ENCODE measurements around the gene MXRA7.
A peak's percentile ranks its signal among the peaks of the same experiment; 100 is the strongest.
"Not testable (repeated sequence)": the region's sequence is repeated elsewhere in the genome, so short reads cannot be mapped to it uniquely, and the experiment has no call there.

Gene MXRA7, protein sequence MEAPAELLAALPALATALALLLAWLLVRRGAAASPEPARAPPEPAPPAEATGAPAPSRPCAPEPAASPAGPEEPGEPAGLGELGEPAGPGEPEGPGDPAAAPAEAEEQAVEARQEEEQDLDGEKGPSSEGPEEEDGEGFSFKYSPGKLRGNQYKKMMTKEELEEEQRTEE

GRCh38 chr17:76710863-76711611, at the start of gene MXRA7:
TSS of gene MXRA7 (minus strand) at chr17:76710965. CDS start at chr17:76710946, 19 bp downstream.
- no peak for DNase-seq

DNA sequence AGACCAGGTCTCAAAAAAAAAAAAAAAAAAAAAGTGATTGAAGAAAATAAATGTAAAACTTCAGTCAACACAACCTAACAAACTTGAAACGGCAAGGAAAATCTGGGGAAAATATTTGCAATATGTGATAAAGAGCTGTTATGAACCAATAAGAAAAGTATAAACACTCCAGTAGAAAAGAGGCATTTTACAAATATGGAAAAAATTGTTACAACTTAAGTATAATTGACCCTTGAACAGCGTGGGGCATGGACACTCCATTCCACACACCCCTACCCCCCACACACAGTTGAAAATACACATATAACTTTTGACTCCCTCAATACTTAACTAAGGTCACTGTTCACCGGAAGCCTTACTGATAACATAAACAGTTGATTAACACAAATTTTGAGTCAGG, 47.8 kb upstream of the MXRA7 start:
- DNase-seq, result no peak

DNA sequence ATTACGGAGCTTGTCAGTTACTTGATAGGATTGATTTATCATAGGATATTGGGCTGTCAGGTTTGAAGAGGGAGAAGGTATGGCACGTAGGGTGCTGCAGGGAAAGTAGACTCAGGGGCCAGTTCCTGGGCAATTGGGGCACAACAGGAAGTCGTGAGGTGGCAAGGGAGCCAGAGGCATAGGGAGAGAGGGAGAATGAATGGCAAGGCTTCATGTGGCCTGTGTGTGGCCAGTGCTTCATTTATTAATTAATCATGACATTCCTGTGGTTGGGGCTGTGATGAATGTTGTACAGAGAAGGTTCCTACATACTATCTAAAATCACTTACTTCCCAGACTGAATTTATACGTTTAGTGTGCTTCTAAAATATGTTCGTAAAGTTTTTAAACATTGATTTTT, 46.5 kb upstream of the MXRA7 start:
- DNase-seq, result no peak

DNA sequence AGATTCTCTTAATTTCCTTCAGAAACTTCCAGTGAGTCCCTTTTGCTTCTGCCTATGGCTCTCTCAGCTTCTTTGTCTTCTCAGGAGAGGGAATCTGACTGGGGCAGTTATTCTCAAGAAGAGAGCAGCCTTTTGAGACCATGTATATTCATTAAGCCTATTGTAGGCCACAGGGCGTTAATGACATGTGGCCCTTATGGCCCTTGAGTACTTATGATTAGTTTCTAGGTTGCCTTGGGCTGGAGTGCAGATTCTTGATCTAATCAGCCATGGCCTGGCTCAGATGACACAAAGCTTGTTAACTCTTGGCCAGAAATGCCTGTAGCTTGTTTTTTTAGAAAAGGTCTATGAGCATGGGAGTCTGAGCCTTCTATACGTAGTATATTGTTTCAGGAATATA, 44.5 kb upstream of the MXRA7 start:
- no peak for DNase-seq

DNA sequence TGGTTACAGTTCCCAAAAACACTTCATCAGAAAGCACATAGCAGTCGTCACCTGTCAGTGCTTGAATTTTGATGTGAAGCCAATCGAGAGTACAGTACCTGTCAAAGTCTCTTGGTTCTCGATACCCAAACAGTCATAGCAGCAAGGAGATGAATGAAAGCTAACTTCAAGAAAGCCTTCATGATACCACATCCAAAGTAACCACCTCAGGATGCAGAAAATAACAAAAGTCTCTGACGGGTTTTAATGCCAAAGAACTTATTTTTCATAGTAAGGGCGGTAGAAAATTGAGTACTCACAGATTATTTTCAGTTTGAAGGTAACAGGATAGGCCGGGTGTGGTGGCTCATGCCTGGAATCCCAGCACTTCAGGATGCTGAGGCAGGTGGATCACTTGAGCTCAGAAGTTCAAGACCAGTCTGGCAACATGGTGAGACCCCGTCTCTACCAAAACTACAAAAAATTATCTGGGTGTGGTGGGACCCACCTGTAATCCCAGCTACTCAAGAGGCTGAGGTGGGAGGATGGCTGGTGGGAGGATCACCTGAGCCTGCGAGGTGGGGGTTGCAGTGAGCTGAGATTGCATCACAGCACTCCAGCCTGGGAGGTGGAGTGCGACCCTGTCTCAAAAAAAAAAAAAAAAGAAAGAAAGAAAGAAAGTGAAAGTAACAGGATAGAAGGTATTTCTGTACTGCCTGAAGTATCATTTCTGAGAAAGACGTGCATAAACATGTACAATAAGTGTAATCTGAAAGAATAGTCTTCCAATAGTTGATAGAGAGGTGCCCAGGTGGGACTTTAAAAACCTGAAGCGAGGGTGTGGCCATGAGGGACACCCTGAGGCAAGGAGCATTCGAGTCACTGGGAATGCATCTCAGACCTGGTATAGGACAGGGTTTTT, 42.5 kb upstream of the MXRA7 start:
- peak; percentile 47 for DNase-seq

DNA sequence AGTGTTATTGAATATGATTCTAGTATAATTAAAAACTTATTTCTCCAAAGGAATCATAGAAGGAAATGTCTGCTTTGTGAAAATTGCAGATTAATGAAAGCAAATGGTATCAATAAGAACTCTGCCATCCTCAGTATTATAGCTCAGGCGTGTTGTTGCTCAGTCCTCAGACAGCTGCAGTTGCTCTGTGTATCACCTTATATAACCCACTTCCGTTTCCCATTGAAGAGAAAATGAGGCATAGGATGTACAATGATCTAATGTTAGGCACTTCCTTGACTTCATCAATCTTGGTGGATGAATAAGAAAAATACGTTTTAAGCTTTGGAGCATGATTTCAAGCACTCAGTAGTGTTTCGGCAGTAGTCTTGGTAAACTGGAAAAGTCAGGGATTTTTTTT, 41.2 kb upstream of the MXRA7 start:
- no peak for DNase-seq

DNA sequence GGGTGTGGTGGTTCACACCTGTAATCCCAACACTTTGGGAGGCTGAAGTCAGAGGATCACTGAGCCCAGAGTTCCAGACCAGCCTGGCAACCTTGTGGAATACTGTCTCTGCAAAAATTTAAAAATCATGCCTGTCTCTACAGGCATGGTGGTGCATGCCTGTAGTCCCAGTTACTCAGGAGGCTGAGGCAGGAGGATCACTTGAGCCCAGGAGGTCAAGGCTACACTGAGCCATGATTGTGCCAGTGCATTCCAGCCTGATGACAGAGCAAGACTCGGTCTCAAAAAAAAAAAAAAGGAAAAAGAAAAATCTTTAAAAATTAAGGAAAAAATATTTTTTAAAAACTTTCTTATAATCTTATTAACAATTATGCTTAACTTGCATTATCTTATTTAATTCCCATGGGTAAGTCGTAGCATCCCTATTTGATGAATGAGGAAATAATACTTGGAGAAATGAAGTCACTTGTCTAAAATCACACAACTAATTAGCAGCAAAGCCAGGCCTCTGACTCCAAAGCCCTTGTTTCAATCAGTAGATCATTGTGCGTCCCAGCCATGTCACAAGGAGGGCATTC, 40.7 kb upstream of the MXRA7 start:
- DNase-seq, result no peak

GRCh38 chr17:76748657-76749056, 37.9 kb upstream of the MXRA7 start:
- DNase-seq, result no peak

DNA sequence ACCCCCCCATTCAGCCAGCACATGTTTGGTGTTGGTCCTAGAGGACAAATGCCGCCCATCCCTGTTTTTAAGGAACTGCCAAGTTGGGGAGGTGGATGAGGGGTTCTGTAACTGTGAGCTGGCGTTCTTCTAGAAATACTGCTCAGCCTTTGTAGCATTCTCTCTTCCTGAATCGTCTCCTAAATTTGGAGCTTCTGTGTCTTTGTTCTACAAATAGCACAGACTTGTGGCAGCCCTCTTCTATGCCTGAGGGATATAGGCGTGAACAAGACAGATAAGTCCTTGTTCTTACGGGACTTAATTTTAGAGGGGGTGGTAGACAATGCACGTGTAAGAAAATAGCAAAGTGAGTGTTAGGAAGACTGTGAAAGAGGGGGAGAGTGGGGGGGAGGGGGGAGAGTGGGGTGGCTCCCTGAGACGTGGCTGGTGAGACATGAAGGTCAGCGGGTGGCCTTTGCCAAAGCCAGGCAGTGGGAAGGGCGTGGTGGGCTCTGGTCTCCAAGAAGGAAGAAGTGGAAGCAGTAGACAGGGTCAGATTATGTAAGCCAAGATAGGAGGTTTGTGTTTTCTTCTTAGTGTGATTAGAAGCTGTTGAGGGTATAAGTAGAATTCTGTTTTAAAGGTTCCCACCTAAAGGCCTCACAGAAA, 37.1 kb upstream of the MXRA7 start:
- DNase-seq, result no peak

DNA sequence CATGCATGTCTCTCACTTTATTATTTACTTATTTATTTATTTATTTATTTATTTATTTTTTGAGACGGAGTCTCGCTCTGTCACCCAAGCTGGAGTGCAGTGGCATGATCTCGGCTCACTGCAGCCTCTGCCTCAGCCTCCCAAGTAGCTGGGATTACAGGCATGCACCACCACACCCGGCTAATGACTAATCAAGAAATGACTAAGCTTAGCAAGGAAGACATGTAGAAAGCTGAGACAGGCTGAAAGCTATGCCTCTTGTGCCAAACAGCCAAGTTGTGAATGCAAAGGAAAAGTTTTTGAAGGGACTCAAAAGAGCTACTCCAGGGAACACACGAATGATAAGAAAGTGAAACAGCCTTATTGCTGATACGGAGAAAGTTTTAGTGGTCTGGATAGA, 35.0 kb upstream of the MXRA7 start:
- not testable (repeated sequence) for DNase-seq

GRCh38 chr17:76744747-76745146, 34.0 kb upstream of the MXRA7 start:
- DNase-seq, result no peak

- no peak for DNase-seq
These were observed 32.2 kb upstream of the MXRA7 start for GRCh38 chr17:76742958-76743357.

DNA sequence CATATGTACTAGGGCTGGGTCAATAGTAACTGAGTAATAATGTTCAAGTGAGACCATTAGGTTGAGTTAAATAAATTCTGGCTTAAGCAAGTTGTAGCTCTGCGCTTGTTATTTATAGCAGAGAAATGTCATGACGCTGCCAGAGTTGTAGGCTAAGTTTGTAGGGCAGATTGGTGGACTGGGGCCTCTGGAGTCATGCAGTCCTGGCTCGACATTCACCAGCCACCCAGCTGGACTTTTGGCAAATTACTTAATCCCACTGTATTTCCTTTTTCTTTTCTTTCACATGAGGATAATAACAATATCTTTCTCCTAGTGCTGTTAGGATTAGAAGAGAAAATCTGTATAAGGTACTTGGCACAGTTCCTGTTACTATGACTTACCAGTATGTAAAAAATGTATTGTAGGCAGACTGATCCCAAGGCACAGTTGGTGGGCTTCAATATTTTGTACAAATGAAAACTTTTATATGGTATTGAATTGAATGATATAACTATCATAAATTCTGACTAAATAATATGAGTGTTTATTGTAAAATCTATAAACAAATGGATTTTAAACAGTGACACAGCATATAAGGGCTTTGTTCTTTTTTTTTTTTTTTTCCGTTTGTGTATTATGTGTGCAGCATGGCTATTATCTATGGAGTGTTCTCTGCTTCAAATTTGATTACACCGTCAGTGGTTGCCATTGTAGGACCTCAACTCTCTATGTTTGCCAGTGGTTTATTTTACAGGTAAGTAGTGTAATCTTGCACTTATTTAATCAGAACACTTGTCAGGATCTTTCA, 29.8 kb upstream of the MXRA7 start:
- DNase-seq, result no peak

DNA sequence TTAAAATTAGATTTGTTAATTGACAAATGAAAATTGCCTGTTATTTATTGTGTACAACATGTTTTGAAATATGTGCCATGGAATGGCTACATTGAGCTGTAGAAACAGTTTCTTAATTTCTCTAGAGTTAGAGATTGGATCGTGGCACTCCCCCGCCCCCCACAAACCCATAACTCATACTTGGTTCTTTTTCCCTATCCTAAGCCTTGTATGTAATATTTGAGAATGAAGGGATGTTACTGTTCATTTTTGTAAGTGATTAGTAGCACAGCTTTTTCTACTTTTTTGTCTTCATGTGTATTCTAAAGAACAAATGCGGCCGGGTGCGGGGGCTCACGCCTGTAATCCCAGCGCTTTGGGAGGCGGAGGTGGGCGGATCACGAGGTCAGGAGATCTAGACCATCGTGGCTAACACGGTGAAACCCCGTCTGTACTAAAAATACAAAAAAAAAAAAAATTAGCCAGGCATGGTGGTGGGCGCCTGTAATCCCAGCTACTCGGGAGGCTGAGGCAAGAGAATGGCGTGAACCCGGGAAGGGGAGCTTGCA, 28.9 kb upstream of the MXRA7 start:
- not testable (repeated sequence) for DNase-seq

GRCh38 chr17:76738468-76738850, 27.7 kb upstream of the MXRA7 start:
- DNase-seq, result peak; percentile 63

GRCh38 chr17:76737676-76738467, 27.1 kb upstream of the MXRA7 start, which contains the start of gene MFSD11:
TSS of gene MFSD11 (plus strand) at chr17:76738119. CDS start at chr17:76738353, 234 bp downstream.
- DNase-seq, result peak; percentile 96

GRCh38 chr17:76737082-76737675, 26.4 kb upstream of the MXRA7 start, which contains the start of gene SRSF2:
TSS of gene SRSF2 (minus strand) at chr17:76737331. CDS start at chr17:76737160, 171 bp downstream.
- peak; percentile 99 for DNase-seq

DNA sequence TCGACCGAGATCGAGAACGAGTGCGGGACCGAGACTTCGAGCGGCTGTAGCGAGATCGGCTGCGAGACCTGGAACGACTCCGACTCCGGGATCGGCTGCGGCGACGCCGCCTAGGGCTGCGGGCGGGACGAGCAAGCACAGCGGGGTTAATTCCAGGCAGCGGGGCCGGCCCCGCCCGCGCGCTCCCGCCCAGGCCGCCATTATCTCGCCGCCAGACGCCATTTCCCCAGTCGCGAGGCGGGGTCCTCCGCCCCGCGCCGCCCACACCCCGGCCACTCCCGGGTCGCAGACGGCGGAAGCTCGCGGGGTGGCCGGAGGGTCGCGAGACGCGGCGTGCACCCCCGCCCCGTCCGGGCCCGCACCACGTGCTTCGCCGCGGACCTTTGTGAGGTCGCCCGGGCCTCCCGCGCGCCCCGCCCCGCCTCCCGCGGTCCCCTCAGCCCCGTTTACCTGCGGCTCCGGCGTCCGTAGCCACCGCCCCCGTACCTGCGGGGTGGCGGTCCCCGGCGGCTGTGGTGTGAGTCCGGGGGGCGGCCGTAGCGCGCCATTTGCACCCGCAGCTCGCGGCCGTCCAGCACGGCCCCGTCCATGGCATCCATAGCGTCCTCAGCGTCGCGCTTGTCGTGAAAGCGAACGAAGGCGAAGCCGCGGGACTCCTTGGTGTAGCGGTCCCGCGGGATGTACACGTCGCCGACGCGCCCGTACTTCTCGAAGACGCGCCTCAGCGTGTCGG, 25.8 kb upstream of the MXRA7 start:
- DNase-seq, result peak; percentile 75

DNA sequence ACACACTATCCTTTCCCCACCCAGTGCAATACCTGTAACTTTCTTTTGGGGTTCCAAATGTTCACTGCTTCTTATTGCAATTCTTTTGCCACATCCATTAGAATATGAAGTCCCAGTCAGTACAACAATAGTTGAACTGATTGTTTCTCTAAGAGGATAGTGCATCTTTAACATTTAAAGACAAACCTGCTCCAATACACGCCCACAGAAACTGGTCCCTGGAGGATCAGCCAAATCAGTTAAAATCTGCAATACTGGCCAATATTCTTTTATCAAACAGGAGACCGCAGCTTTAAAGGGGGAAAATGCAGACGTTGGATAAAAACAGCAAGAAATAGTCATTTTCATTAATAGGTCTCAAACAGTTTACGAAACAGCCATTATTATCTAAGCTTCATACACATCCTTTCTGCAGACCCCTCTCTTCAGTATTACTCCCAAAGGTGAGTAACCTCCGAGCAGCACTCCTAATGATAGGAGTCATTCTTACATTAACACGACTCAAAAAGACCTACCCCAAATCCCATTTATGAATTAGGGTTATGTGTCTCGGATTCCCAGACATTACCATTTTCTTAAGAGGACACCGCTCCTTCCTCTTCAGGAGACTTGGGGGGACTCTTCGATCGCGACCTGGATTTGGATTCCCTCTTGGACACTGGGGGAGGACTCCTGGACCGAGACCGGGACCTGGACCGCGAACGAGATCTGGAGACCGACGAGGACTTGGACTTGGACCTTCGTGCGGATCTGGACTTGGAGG, 25.0 kb upstream of the MXRA7 start:
- peak; percentile 73 for DNase-seq

Measured in OCI-M1 (cell line).